ENCODE data around the gene MED12L.
"Not testable (repeated sequence)": the region's sequence is repeated elsewhere in the genome, so short reads cannot be mapped to it uniquely, and the experiment has no call there.

- not testable (repeated sequence) for TF ChIP-seq CTCF, POLR2A (IDR thresholded peaks at IDR 0.05)
Observed at GRCh38 chr3:151392191-151392590, 306.7 kb downstream of the MED12L start.

Data from breast epithelium (tissue), 3 donors.